NCI-H2107 treated with DMSO at 0.1 percent for 48 hours (cell line): ENCODE results near the gene MARK3.

Experiments
- DNase-seq: peaks from one replicate; lab custom pipeline; 2025; ENCODE audit not compliant: unreplicated experiment; lab: John Stamatoyannopoulos, UW

MARK3 gene

GRCh38 chr14:103485504-103485903 is 100.3 kb downstream of the MARK3 start:
- DNase-seq, result no peak

GRCh38 chr14:103488071-103488470 is 102.9 kb downstream of the MARK3 start:
- DNase-seq, result no peak

DNA sequence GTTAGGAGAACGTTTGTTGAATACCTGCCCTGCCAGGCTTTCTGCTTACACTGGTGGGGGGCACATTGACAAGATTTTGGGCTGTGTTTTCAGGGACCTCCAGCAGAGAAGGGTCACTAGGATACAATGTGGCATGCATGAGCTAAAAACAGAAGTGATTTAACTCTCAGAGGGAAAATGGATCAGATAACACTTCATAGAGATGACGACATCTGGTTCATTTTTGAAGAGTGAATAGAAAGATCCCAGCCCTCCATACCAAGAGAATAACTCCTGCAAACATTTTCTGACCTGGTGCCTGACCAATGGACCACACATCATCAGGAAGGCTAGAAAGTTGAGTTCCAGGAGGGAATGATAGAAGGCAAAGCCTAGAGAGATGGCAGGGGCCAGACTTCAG is 103.7 kb downstream of the MARK3 start:
- DNase-seq, result peak; percentile 19

DNA sequence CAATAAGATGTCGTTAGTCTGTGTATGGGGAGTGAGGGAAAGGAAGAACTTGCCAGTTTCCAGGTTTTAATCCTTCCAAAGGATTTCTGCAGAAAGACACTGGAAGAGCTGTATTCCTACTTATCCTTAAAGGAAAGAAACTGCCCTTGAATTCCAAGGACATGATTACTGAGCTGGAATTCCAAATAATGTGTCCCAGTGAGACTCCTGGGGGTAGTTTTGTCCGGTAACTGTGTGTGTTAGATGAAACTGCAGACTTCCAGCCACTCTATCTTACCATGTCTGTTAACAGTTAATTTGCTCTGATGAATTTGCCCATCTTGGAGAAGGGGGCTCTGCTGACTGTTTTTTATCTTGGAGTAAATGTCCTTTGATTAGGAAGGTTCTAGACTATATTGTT is 104.4 kb downstream of the MARK3 start:
- no peak for DNase-seq

- no peak for DNase-seq
These were observed 106.5 kb downstream of the MARK3 start for GRCh38 chr14:103491691-103492090.

- no peak for DNase-seq
These were observed 107.1 kb downstream of the MARK3 start for GRCh38 chr14:103492156-103492925.

DNA sequence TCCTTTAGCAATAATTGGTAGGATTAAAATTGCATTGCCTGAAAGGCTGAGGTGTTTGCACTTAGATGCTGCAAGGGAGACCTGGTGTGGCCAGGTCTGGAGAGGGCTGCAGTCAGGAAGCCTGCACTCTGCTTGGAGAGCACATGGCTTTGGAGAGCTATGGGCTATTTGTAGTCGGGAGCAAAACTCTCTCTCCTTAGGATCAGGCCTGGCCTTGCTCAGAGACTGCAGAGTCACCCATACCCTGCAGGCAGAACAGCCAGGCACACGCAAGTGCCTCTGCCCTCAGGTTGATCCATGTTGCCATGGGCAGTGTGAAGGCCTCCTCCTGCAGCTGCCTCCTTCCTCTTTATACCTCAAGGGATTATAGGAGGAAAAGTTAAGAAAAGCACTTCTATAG is 110.6 kb downstream of the MARK3 start:
- no peak for DNase-seq

GRCh38 chr14:103496776-103497175 is 111.6 kb downstream of the MARK3 start:
- no peak for DNase-seq

GRCh38 chr14:103499709-103500108 is 114.5 kb downstream of the MARK3 start:
- DNase-seq, result no peak

DNA sequence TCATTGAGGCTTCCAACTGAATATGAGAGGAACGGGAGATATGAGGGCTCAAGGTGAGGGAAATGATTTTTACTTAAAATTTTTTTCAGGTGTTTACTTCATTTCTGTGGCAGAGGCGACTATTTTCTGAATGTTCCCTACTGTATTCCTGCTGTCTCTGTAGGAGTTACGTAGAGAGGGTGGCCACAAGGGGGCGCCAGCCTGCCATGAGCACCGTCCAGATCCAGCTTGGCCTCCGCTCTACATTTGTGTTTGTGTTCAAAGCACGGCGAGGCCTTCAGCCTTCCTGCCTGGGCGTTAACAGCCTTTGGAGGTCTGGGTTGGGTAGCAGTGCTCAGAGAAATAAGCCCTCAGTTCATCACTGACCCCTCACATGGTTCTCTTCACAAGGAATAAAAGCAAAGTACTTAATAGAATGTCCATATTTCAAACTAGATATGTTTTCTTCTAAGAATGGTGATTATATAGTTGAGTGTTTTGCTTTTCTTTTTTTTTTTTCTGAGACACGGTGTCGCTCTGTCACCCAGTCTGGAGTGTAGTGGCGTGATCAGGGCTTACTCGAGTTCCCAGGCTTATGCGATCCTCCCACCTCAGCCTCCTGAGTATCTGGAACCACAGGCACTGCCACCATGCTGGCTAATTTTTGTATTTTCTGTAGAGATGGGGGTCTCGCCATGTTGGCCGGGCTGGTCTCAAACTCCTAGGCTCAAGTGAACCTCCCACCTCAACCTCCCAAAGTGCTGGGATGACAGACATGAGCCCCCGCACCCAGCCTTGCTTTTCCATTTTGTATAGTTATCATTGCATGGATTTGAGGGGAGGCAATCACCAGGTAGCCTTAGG is 115.2 kb downstream of the MARK3 start:
- DNase-seq, result peak; percentile 85

GRCh38 chr14:103501041-103501870 is 116.0 kb downstream of the MARK3 start:
- no peak for DNase-seq

DNA sequence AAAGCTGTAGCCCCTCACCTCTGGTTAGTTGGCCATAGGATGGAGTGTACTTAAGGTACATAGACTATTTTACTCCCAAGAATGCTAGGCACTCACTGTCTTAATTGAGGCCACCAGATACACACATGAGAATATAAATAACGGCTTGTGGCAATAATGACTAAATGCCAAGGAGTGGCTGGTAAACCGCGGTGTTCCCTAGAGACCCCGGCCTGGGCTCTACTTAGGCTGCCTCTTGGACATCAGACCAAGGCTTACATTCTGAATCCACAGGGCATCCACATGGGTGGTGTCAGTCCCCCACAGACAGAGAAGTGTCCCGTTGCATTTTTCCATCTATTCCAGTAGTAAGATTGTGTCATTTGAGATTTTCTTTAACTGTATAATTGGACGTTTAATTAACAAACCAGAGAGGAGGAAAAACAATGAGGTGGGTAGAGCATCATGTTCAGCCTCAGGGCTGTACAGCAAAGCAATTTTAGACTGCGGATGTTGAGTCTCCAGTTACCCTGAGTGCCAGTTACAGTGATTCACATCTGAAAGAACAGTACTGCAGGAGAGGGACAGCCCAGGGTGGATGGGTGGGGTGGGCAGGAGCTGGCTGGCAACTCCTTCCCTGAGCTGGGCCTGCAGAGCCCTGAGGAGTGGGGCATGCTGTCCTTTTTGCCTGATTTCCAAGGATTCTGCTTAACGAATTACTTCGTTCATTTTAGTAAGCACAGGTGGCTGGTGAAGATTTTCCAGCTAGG is 116.9 kb downstream of the MARK3 start:
- no peak for DNase-seq

GRCh38 chr14:103502877-103503276 is 117.7 kb downstream of the MARK3 start:
- no peak for DNase-seq

- no peak for DNase-seq
These were observed 118.1 kb downstream of the MARK3 start for GRCh38 chr14:103503296-103503695.

DNA sequence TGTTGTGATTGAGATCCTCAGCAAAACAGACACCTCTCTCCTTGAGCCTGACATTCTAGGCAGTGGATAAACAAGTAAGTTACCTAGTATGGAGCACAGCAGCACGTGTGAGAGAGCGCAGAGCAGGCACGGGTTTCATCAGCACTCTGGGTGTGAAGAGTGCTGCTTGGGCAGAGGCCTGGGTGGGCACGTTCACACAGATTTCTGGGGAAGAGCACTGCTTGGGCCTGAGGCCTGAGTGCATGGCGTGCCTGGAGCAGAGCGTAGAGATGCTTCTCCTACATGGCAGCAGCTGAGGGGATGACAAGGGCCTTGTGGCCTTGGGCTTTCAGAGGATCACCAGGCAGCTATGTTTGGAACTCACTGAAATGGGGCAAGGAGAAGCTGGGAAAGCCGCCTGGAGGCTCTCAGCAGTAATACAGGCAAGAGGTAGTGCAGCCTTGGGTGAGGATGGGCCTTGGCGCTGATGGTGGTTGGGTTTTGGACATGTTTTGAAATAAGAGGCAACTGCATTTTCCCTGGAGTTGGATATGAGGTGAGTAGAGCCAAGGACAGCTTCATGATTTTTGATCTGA is 119.9 kb downstream of the MARK3 start:
- DNase-seq, result no peak

- no peak for DNase-seq
These were observed 122.5 kb downstream of the MARK3 start for GRCh38 chr14:103507751-103508150.

DNA sequence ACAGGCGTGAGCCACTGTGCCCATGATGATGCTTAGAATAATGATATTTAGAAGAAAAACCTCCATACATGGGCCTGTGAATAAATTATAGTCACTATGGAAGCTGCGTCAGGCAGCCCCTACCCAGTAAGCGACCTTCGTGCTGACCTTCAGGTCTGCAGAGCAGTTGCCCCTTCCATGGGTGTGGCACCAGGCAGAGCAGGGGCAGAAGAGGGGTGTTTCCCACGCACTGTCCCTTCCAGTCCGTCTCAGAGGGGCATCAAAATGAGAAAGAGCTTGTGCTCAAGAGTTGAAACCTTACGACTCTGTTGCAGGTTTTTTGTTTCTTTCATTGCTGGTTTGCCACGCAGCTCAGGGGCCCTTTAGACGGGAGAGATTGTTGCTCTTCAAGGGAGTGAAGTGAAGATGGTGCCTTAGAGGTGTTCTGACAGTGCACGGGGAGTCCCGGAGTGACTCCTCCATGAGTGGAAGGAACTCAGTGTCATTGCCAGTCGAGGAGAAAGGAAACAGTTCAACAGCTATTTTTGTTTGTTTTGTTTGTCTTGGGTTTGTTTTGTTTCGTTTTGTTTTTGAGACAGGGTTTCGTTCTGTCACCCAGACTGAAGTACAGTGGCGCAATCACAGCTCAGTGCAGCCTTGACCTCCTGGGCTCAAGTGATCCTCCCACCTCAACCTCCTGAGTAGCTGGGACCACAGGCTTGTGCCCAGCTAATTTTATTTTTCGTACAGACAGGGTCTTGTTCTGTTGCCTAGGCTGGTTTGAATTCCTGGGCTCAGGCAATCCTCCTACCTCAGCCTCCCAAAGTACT is 123.5 kb downstream of the MARK3 start:
- DNase-seq, result no peak

DNA sequence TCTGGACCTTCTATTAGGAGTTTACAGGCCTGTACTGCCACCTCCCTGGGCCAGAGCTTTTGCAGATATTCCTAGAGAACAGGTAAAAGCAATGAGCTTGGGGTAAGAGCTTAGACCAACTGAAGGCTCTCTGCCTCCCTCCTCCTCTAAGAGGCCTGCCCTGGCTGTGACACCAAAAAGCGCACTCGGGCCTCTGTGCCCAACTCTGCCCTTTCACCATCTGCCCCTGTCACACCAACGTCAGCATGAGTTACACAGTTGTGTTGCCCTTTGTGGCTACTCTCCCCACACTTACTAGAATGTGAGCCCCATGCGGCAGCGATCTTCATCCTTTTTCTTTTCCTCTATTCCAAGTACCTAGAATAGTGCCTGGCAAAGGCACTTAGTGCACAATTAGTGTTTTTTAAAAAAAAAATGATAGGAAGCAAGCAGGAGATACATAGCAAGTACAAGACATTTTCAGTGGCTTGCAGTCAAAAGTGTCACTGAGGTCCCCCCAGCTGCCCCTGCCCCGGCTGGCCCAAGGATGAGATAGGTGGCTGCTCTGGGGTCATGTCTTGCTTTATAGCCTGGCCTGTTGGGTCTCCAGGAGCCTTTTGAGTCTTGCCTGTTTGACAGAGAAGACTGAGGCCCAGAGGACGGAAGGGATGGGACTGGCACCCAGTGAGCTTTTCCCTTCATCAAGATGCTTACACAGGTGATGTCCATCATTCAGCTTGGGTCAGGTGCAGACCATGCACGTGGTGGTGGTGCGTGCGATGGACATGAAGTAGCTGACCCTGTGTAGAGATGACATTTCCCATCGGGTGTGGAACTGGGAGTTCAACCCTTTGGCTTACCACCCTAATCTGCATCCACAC is 124.9 kb downstream of the MARK3 start:
- DNase-seq, result no peak
